HG03575 (cell line): ENCODE results near the gene CCDC136.

ENCODE experiments used
- ATAC-seq: cut with Tn5 transposase; IDR thresholded peaks from one replicate; pipeline ENCODE4 v1.9.1; 2021; ENCODE audit not compliant: unreplicated experiment, insufficient number of reproducible peaks, low FRiP score; ENCODE audit errors: extremely low read depth

CCDC136 gene

DNA sequence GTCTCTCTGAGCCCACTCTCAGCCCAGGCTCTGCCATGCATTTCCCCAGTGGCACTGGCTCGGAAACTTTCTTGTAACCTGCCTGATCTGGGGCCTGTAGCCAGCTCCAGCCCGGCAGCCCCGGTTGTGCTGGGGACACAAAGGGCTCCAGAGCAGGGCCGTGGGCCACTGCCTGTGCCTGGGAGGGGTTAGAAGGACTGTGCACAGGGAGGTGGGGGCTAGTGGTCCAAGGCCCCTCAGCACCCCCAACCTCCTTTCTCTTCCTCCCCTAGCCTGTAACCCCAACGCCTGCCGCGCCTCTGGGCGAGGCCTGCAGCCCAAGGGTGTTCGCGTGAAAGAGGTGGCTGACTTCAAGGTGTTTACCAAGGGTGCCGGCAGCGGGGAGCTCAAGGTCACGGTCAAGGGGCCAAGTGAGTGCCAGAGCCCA is 48.0 kb downstream of the CCDC136 start:
- no peak for ATAC-seq

DNA sequence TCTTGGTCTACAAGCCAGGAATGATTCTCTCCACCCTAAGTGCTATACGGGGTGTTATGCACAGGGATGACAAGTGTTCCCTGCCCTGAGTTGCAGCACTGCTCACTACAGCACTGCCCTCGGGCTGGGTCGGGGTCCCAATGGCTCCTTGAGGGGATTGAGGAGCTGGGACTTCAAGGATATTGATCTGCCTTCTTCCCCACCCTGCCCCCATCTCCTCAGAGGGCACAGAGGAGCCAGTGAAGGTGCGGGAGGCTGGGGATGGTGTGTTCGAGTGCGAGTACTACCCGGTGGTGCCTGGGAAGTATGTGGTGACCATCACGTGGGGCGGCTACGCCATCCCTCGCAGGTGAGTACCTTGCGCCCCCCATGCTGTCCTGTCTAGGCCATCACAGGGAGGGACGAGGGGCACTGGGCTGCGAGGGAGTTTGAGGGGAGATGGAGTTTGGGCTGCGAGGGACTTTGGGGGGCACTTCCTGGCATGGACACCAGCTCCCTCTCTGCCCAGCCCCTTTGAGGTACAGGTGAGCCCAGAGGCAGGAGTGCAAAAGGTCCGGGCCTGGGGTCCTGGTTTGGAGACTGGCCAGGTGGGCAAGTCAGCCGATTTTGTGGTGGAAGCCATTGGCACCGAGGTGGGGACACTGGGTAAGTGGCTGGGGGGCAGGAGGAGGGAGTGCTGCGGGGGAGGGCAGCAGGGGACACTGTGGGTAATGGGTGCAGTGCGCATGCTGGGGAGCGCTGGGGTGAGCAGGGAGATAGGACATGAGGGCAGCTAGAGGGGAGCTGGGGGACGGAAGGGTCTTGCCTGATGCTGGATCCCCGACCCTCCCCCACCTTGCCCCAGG is 48.8 kb downstream of the CCDC136 start:
- ATAC-seq, result no peak

DNA sequence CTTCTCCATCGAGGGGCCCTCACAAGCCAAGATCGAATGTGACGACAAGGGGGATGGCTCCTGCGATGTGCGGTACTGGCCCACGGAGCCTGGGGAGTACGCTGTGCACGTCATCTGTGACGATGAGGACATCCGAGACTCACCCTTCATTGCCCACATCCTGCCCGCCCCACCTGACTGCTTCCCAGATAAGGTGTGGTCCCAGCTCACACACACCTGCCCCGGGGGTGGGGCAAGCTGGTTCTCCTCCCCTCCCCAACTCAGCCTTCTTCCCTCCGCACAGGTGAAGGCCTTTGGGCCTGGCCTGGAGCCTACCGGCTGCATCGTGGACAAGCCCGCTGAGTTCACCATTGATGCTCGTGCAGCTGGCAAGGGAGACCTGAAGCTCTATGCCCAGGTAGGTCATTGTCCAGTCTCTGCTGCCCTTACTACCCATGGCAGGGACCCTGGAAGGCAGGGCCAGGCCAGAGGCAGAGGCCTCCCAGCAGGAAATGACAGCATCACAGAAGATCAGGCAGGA is 49.5 kb downstream of the CCDC136 start:
- no peak for ATAC-seq

DNA sequence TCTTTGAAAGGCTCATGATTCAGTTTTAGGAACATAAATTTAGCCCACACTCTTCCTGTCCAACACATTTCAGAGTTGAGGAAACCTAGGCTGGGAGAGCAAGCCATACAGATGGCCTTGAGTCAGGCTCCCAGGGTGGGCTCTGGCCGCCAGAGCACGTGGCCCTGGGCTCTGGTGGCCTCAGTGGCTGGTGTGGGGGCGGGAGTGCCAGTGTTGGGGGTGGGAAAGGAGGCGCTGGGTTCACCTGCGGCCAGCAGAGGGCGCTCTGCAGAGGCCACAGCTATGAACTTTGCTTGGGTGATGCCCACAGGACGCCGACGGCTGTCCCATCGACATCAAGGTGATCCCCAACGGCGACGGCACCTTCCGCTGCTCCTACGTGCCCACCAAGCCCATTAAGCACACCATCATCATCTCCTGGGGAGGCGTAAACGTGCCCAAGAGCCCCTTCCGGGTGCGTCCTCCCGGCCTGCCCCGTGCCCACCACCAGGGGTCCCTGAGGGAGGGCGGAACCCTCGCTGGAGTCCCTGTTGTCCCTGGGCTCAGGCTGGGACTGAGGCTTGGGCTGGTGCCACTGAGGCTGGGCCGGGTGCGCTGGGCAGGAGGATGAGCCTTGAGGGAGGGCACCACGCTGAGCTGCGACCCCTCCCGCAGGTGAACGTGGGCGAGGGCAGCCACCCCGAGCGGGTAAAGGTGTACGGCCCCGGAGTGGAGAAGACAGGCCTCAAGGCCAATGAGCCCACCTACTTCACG is 50.3 kb downstream of the CCDC136 start:
- no peak for ATAC-seq

DNA sequence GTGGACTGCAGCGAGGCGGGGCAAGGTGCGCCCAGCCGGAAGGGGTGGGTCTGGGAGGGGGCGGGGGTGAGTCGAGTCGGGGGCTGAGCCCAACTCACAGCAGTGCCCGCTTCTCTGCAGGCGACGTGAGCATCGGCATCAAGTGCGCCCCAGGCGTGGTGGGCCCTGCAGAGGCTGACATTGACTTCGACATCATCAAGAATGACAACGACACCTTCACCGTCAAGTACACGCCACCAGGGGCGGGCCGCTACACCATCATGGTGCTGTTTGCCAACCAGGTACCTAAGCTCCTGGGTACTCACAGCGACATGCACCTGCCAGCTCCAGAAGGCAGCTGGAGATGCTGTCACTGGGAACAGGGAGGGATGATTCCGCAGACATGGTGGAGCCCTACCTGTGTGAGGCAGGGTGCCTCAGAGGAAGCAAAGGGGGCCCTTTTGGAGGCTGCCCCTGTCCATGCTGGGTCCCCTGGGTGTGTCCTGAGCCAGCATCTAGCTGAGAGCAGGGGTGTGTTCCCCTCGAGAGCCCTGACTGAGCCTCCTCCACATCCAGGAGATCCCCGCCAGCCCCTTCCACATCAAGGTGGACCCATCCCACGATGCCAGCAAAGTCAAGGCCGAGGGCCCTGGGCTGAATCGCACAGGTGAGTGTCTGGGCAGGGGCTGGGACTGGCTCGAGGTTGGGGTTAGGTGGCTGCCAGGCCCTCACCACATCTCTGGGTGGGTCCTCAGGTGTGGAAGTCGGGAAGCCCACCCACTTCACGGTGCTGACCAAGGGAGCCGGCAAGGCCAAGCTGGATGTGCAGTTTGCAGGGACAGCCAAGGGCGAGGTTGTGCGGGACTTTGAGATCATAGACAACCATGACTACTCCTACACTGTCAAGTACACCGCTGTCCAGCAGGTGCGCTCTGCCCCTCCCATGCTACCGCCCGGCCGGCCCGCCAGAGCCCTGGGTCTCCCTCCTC is 51.2 kb downstream of the CCDC136 start:
- no peak for ATAC-seq

DNA sequence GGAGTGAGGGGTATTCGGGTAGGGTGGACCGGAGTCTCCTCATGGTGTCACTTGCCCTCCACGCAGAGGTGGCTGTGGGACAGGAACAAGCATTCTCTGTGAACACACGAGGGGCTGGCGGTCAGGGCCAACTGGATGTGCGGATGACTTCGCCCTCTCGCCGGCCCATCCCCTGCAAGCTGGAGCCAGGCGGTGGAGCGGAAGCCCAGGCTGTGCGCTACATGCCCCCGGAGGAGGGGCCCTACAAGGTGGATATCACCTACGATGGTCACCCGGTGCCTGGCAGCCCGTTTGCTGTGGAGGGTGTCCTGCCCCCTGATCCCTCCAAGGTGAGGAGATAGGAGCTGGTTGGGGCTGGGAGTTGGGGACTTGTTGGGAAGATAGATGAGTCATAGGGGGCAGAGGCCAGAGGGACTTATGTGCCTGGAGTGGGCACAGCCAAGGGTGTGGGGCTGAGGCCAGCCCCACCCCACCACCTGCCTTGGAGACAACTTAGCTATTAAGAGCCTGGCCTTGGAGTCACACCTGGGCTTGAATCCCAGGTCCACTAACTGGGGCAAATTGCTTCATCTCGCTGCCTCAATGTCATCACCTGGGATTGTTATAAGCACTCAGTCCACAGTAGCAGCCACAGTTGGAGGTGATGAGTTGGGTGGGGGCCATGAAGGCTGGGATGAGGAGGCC is 52.3 kb downstream of the CCDC136 start:
- no peak for ATAC-seq

GRCh38 chr7:128844777-128845311 is 53.1 kb downstream of the CCDC136 start:
- ATAC-seq, result no peak

DNA sequence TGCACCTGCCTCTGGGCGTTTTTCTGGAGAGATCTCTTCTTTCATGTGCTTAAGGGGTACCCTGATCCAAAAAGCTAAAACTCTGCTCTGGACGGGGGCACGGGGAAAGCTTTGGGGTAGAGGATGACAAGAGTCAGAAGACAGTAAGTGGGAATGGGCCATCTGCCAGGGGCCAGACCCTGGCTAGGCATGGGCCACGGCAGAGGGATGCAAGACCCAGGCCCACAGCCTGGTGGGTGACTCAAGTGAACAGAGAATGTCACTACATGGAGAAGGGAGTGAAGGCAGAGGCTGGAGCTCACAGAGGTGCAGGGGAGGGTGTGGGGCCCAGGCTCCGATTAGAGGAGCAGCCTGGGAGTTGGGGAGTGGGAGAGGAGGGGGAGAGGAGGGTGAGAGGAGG is 53.7 kb downstream of the CCDC136 start:
- no peak for ATAC-seq

DNA sequence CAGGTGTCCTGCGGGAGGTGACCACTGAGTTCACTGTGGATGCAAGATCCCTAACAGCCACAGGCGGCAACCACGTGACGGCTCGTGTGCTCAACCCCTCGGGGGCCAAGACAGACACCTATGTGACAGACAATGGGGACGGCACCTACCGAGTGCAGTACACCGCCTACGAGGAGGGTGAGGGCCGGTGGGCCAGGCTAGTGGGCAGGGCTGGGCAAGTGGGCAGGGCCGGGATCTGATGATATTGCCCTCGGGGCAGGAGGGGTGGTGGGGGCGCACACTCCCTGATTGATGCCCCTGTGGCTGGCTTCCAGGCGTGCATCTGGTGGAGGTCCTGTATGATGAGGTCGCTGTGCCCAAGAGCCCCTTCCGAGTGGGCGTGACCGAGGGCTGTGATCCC is 54.2 kb downstream of the CCDC136 start:
- no peak for ATAC-seq

DNA sequence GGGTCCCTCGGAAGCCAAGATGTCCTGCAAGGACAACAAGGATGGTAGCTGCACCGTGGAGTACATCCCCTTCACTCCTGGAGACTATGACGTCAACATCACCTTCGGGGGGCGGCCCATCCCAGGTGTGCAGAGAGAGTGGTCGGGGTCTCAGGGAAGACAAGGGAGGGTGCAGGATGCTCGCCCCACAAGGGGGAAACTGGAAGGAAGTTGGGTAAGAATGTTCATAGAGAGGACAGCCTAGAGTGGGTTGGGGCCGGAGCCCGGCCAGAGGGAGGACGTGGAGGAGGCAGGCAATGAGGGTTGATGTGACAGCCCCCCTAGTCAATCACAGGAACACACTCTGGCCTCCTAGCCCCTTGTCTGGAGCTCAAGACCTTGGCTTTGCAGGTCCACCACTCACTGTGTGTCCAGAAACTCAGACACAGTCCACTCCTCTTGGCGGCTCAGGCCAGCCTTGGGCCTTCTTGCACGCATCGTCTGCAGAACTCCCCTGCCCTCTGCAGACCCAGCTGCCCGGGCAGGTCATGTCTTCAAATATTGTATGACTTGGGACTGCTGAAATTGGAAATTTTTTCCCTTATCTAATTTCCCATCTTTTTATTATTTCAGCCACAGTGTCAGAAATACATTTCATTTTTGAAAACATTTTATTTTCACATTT is 55.1 kb downstream of the CCDC136 start:
- no peak for ATAC-seq

GRCh38 chr7:128847721-128848211 is 56.0 kb downstream of the CCDC136 start:
- ATAC-seq, result no peak

DNA sequence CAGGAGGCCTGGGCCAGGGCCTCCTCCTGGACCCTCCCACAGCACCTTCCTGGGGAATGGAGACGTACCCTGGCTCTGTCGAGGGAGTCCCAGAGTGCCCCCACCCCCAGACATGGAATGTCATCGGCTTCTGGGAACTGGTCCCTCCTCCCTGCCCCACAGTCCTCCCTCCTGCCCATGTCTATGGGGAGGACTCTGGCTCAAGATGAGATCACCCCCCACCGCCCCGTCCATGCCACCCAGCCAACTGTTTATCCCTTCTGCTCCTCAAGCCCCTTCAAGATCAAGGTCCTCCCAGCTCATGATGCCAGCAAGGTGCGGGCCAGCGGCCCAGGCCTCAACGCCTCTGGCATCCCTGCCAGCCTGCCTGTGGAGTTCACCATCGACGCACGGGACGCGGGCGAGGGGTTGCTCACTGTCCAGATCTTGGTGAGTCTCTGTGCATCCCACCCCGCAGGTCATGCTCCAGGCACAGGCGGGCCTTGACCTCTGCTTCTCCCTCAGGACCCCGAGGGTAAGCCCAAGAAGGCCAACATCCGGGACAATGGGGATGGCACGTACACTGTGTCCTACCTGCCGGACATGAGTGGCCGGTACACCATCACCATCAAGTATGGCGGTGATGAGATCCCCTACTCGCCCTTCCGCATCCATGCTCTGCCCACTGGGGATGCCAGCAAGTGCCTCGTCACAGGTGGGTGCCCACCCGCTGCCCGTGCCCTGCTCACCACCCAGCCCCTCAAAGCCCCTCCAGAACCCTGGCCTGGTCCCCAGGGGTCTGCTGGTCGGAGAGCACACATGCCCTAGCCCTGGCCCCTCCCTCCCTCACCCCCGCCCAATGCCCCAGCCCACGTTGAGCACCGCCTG is 56.8 kb downstream of the CCDC136 start:
- no peak for ATAC-seq

- ATAC-seq, result no peak
Measured at GRCh38 chr7:128849156-128849515, 57.4 kb downstream of the CCDC136 start.

DNA sequence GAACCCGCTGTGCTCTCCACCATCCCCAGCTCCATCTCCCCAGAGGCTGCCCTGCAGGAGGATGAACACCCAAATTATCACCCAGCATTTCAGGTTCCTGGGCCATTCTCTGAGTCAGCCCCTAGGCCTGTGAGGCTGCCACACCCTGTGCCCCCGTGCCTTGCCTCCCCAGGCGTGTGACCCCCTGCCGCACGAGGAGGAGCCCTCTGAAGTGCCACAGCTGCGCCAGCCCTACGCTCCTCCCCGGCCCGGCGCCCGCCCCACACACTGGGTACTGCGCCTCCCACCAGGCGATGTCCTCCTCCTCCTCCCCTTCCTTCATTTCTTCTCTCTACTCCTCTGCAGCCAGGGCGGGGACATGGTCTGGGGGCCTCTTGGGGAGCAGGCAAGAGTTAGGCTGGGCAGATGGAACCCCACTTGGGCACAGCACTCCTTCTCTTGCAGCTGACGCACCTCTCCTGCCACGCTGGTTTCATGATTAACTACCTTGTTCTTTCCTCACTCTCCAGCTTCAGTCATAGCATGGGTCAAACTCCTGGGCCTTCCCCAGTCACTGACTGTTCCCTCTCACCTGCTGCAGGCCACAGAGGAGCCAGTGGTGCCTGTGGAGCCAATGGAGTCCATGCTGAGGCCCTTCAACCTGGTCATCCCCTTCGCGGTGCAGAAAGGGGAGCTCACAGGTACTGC is 58.2 kb downstream of the CCDC136 start:
- ATAC-seq, result no peak

GRCh38 chr7:128852537-128853254 is 60.9 kb downstream of the CCDC136 start:
- no peak for ATAC-seq

- no peak for ATAC-seq
Measured at GRCh38 chr7:128853799-128854198, 62.0 kb downstream of the CCDC136 start.
